GM19328 (cell line): ENCODE measurements around the gene NEMP2.

Experiments used
- ATAC-seq: cut with Tn5 transposase; IDR thresholded peaks from one replicate; pipeline ENCODE4 v1.9.1; 2021; ENCODE audit warnings: mild to moderate bottlenecking, moderate library complexity; ENCODE audit not compliant: unreplicated experiment

Gene NEMP2

DNA sequence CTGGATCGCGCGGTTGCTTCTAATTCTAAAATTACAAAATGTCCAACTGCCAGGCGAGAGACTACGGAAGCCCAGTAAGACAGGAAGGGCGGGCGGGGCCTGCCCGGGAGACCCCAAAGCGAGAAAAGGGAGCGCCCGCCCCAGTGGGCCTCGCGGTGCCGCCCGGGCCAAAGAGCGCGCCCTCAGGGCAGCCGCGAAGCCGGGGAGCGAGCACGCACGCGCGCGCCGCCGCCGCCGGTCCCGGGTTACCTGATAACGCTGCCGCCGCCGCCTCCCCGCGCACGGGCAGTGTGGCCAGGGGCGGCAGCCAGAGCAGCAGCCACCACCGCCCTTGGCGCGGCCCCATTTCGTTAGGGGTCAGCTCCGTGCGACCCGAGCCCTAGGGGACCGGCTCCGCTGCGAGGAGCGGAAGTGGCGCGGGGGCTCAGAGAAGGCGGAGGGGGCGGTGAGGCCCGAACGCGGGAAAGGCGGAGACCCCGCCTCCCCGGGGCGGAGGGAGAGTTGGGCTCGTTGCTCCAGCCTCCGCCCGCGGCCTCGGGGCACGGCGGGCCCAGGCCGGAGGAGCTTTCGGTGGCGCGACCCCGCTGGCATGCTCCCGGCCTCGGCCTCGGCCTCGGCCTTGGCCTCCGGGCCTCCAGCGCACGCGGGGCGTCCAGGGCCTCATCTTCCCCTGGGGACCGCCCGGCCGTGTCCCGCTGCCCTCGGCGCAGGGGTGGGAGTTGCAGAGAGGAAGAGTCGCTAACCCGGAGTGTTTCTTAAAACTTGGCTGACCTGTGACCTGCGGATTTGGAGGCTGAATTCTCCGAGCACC is at the start of gene NEMP2:
TSS of gene NEMP2 (minus strand) at position 413 of the 811 bp plus-strand sequence. CDS start at position 346, 67 bp downstream.
- peak; percentile 65 for ATAC-seq

DNA sequence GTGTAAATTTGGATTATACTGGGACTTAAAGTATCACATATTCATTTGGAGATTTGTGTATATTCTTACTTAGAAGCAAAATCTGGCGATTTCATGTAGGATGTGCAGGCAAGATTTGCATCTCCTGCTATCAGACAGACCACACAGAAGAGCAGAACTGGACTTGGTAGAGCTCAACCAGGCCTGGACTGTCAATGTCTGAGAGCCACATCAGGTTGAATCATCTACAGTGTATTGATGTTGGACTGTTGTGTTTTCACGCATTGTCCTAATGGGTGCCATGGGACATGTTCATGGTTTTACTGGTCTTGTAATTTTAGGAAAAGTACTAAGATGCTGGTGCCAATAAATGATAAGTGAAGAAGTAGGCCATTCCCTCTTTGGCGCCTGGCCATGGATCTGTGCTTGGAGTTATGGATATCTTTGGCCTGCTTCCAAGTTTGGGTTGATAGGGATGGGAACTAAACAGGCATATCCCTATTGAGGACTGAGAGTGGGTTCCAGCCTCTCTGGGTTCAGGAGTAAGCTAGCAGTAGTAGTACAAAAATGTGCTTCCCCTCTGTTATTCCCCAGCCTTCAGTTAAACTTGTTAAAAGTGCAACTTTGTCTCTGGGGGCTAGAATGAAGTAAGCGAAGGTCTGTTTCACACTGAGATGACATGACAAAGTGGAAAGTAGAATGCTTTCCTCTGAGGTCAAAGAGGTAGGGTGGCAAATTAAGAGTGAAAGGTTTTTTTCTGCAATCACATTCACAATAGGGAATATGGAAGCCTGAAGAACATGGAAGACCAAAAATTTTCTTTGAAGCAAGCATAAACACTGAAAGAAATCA is 49.2 kb upstream of the NEMP2 start:
- ATAC-seq, result peak; percentile 60

GRCh38 chr2:190582736-190583506 is 48.4 kb upstream of the NEMP2 start:
- peak; percentile 49 for ATAC-seq

DNA sequence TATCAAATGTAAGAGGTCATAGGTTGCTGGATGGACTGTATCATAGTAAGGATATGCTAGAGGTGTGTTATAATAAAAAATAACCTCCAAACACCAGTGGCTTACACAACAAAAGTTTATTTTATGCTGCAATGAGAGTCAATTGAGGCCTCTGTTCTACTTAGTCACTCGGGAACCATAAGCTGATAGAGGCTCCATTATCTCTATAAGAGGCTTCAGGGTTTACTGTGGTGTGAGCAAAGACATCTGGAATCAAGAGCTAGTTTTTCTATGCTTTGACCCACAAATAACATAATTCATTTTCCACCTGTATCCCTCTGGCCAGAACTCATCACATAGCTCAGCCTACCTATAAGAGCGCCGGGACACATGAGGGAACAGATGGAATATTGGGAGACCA is 47.5 kb upstream of the NEMP2 start:
- no peak for ATAC-seq

GRCh38 chr2:190579915-190580846 is 45.7 kb upstream of the NEMP2 start:
- ATAC-seq, result no peak

GRCh38 chr2:190579058-190579410 is 44.5 kb upstream of the NEMP2 start:
- ATAC-seq, result no peak

DNA sequence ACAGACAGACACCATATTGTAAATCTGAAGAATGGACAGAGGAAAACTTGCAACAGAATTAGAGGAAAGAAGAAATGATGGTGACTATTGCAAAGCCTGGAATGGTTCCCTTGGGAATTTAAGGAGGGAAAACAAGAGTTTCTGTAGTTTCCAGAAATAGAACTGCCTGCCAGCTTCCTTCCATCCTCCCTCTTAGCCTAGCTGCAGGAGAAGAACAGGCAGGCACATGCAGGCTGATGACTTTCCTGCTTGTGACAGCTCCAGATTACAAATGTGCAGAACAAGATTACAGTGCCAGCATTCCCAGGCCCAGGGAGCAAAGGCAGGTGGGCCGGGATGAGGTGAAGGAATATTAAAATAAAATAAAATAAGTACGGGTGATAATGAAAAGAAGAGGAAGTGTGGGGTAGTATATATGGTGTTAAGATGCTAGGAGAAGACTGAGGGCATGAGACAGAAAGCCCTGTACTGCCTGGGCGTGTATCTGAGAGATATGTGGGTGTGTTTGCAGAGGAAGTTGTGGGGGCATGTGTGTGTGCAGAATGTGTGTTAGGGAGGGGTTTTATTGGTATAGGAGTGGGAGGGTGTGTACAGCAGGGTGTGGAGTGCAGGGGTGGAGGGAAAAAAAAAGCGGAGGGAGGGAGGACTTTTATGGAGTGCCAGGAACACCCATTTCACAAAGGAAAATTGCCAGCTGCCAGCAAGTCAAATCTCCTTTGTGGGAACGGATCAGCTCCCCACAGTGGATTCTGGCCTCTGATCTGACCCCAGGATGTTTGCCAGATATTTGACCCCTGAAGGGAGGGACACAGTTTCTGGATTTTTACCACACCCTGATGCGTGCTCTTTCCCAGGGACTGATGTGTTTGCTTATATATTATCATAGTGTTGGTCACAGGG is 43.9 kb upstream of the NEMP2 start:
- no peak for ATAC-seq

GRCh38 chr2:190576573-190576972 is 42.1 kb upstream of the NEMP2 start:
- no peak for ATAC-seq

- no peak for ATAC-seq
Measured at GRCh38 chr2:190575263-190575662, 40.7 kb upstream of the NEMP2 start.

DNA sequence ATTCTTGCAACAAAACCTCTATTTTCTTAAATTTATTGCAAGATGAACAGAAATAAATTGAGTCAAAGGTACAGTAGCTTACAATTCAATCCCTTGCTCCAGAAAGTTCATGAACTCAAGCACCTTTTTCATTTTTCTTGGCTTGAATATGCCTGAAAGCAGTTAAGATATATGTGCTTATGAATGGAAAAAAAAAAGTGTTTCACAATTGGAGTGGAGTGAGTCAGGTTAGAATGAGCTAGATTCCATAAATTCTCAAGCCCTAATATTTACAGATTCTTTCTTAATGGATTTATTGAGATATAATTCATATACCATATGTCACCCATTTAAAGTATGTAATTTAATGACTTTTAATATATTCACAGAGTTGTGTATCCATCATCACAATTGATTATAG is 39.6 kb upstream of the NEMP2 start:
- no peak for ATAC-seq

- ATAC-seq, result no peak
Measured at GRCh38 chr2:190572246-190572645, 37.7 kb upstream of the NEMP2 start.

GRCh38 chr2:190571686-190572085 is 37.2 kb upstream of the NEMP2 start:
- no peak for ATAC-seq

- ATAC-seq, result no peak
Measured at GRCh38 chr2:190570871-190571270, 36.3 kb upstream of the NEMP2 start.

DNA sequence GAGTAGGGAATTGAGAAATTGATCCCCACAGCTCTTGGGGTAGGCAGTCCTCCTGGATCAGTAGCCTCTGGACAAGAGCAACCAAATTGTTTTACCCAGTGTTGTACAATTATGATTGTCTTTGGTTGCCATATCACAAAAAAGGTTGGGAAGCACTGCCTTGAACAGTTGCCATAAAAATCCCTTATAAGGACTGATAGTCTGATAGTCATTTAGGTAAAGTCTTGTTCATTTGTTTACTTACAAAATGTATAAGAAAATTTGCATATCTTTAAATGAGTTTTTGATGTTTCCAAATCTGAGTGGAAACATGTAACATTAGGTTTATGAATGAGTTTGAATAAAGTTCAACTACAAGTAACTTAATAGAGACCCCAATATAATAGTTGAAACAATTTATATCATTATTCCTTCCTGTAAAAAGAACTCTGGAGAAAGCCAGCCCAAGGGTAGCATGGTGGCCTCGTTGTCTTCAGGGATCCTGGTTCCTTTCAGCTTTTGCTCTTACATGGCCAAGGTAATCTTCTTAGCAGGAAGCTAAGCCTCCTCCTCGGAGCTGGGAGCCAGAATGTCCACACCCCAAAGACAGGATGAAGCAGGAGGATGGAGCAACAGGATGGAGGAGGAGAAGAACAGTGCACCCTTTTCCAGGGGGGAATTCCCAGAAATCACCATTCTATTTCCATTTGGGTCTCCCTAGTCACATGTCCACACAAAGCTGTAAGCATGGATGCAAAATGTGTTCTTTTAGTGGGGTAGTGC is 35.7 kb upstream of the NEMP2 start:
- ATAC-seq, result no peak

GRCh38 chr2:190564838-190565237 is 30.3 kb upstream of the NEMP2 start:
- ATAC-seq, result no peak

DNA sequence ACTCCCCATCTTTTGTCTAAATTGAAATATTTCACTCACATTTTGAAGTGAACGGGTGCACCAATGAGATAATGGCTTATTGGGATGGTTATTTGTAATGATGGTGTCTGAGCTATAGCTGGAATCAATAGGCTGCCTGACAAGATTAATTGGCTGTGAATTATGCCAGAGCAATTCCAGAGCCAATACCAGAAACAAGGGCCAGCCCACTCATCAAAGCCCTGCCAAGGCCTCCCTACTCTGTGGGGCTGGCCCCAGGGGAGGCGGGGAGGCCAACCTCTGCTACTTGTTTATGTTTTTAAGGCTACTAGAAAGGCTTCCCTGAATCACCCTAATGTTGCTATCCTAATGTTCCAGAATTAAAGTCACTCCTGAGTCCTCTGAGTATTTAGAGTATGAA is 29.1 kb upstream of the NEMP2 start:
- no peak for ATAC-seq

DNA sequence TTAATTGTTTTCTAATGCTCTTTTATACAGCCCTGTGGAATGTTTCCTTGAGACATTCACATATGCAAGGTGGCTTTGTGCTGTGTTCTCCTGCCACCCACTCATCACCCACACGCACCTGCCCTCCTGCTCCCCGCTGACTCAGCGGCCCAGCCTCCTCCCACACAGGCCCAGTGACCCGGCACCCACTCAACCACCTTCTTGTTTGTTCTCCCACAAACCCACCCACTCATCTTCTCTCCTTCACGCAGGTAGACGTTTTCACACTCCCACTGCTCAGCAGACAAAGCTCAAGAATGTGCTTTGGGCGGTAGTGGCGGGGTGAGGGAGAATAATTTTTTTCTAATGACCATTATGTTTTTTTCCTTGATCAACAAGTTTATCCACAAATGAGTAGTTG is 28.6 kb upstream of the NEMP2 start:
- ATAC-seq, result no peak

DNA sequence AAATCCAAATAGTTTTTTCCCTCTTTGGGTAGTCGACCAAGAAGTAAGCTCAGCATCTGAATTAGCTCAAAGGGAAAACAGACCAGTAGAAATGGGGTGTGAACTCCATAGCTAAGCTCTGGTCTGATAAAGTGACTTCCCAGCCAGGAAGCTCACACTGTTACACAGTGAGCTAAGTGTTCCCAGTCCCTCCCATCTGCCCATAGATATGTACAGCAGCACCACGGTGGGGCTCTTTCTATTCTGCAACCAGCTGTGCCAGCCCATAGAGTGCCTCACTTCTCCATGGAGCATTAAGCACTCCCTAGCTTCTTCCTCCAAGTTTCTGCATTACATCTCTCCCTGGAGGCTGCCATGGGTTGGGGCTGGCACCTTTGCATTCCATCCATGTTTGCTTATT is 27.6 kb upstream of the NEMP2 start:
- no peak for ATAC-seq

DNA sequence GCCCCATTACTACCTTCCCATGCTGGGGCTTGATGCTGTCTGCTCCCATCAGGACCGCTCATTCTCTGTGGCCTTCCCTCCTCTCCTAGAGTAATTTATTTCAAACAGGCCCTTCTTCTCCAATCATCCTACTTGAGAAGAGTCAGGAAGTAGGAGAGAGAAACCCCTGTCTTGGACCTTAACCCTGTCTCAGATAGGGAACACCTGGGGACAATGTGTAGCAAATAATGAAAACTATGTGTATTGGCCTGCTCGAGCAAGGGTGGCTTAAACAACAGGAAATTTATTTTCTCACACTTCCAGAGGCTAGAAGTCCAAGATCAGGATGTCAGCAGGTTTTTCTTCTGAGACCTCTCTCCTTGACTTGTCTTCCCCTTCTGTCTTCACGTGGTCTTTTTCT is 26.6 kb upstream of the NEMP2 start:
- no peak for ATAC-seq
